Measurements from ENCODE around the gene BMP7. TPM values are rescaled to one million over a fixed set of nuclear protein-coding genes. Genes with fewer than 3 reads are reported as not detected.
A peak's percentile ranks its signal among the peaks of the same experiment; 100 is the strongest.

The BMP7 gene
- total and polyA plus RNA-seq, 2 of the 13 experiments (the other 11 are each of a cell fraction or from before 2014, with no cell fraction given): not detected

- no peak overlapping the region for H3K4me3 ChIP-seq (replicated peaks in 1 of 3; ENCODE audit: insufficient read depth in 1 of 3, low read depth in 2 of 3, low read length in 3 of 3)
- no peaks in the 10 kb centered on the region for H3K4me1 ChIP-seq (ENCODE audit: insufficient read depth, low read length)
- ChIA-PET POLR2A (no interaction called here), CTCF (ENCODE audit: low intra/inter-chr PET ratio, low total read pairs) (no interaction called here)
- in situ Hi-C loops (cut with HindIII; ENCODE audit: extremely low pct_ligation_motif_present, low pct_unique_long_range_greater_than_20kb) (no loop called here), intact Hi-C loops (cut with micrococcal nuclease; ENCODE audit: unreplicated experiment) (no loop called here)
- H3K9me3 ChIP-seq (ENCODE audit: low read length): no peaks in the 10 kb centered on the region
- TF ChIP-seq RFX1 (IDR thresholded peaks at IDR 0.05) (0 out of 2 replicates have a peak, but pooled peaks have one; percentile 4), KDM5B (CRISPR knock-in tag; IDR thresholded peaks at IDR 0.05; ENCODE audit: borderline replicate concordance) (no peak)
- H3K27me3 ChIP-seq (ENCODE audit: control insufficient read depth in 1 of 2, insufficient read depth in 2 of 2, low read length in 2 of 2): peaks cover 3 to 20% of the 10 kb centered on the region in 2 experiments; a peak in 3 of 5 replicates
- no peaks in the 10 kb centered on the region for H4K20me1 ChIP-seq (ENCODE audit: insufficient read depth, low read length)
- BruUV-seq (replicated peaks): no TSS peak
- H3K9ac ChIP-seq (ENCODE audit: insufficient read depth, low read depth, low read length): no peak overlapping the region
- no peak for FAIRE-seq
- H3K36me3 ChIP-seq (replicated peaks in 1 of 2; ENCODE audit: control insufficient read depth in 1 of 2, insufficient read depth in 2 of 2, low read length in 2 of 2): no peaks in the 10 kb centered on the region
- no peak overlapping the region for H2AFZ ChIP-seq (ENCODE audit: low read length)
- no peak overlapping the region for H3K27ac ChIP-seq (ENCODE audit: extremely low read length, insufficient read depth, low read length)
- no peak for ATAC-seq
- 41% methylated on average over 17 of the region's 18 CpGs for whole genome bisulfite sequencing (ENCODE audit: low lambda C conversion rate)
- no peaks in the 10 kb centered on the region for H3K79me2 ChIP-seq (ENCODE audit: insufficient read depth, low read length)
- DNase-seq (ENCODE audit: low spot score): no peak
- no peak overlapping the region for H3K4me2 ChIP-seq (ENCODE audit: low read depth, low read length)
These were observed 110.3 kb downstream of the BMP7 start for GRCh38 chr20:57156011-57156729.

GRCh38 chr20:57155415-57155814 lies 111.0 kb downstream of the BMP7 start:
- H4K20me1 ChIP-seq (ENCODE audit: insufficient read depth, low read length): no peaks in the 10 kb centered on the region
- H3K4me3 ChIP-seq (replicated peaks in 1 of 3; ENCODE audit: insufficient read depth in 1 of 3, low read depth in 2 of 3, low read length in 3 of 3): no peak overlapping the region
- DNase-seq (ENCODE audit: low spot score): no peak
- ChIA-PET CTCF (ENCODE audit: low intra/inter-chr PET ratio, low total read pairs) (no interaction called here), POLR2A (no interaction called here)
- H3K4me2 ChIP-seq (ENCODE audit: low read depth, low read length): no peak overlapping the region
- no peak overlapping the region for H2AFZ ChIP-seq (ENCODE audit: low read length)
- no TSS peak for BruUV-seq (replicated peaks)
- intact Hi-C loops (cut with micrococcal nuclease; ENCODE audit: unreplicated experiment): no loop called here
- H3K27me3 ChIP-seq (ENCODE audit: control insufficient read depth in 1 of 2, insufficient read depth in 2 of 2, low read length in 2 of 2): peaks cover 3 to 14% of the 10 kb centered on the region in 2 experiments; a peak in 3 of 5 replicates
- in situ Hi-C loops (cut with HindIII; ENCODE audit: extremely low pct_ligation_motif_present, low pct_unique_long_range_greater_than_20kb): no loop called here
- FAIRE-seq: no peak
- H3K9ac ChIP-seq (ENCODE audit: insufficient read depth, low read depth, low read length): no peak overlapping the region
- H3K9me3 ChIP-seq (ENCODE audit: low read length): no peaks in the 10 kb centered on the region
- H3K27ac ChIP-seq (ENCODE audit: extremely low read length, insufficient read depth, low read length): no peak overlapping the region
- H3K79me2 ChIP-seq (ENCODE audit: insufficient read depth, low read length): no peaks in the 10 kb centered on the region
- 24% methylated on average over 8 of the region's 8 CpGs for WGBS (ENCODE audit: low lambda C conversion rate)
- no peaks in the 10 kb centered on the region for H3K4me1 ChIP-seq (ENCODE audit: insufficient read depth, low read length)
- no peaks in the 10 kb centered on the region for H3K36me3 ChIP-seq (replicated peaks in 1 of 2; ENCODE audit: control insufficient read depth in 1 of 2, insufficient read depth in 2 of 2, low read length in 2 of 2)
- no peak for ATAC-seq
- TF ChIP-seq JARID2 (CRISPR knock-in tag; IDR thresholded peaks at IDR 0.05; ENCODE audit: insufficient replicate concordance): no peak
- no peak for TF ChIP-seq HNF1A (IDR thresholded peaks at IDR 0.05; ENCODE audit: low read depth)
- TF ChIP-seq HNF1A (CRISPR knock-in tag; IDR thresholded peaks at IDR 0.05; ENCODE audit: borderline replicate concordance): no peak
- TF ChIP-seq SMARCC2 (IDR thresholded peaks at IDR 0.05): no peak
- TF ChIP-seq TSC22D2 (CRISPR knock-in tag; IDR thresholded peaks at IDR 0.05; ENCODE audit: borderline replicate concordance): no peak
- no peak for TF ChIP-seq ZNF781 (CRISPR knock-in tag; IDR thresholded peaks at IDR 0.05; ENCODE audit: borderline replicate concordance, not compliant biosample characterization)
- TF ChIP-seq GTF3A (CRISPR knock-in tag; conservative IDR thresholded peaks at IDR 0.05): no peak
- TF ChIP-seq BRCA1 (CRISPR knock-in tag; IDR thresholded peaks at IDR 0.05): no peak
- TF ChIP-seq THAP7 (CRISPR knock-in tag; IDR thresholded peaks at IDR 0.05): no peak
- no peak for TF ChIP-seq TOPORS (CRISPR knock-in tag; IDR thresholded peaks at IDR 0.05)
- TF ChIP-seq MZF1 (CRISPR knock-in tag; IDR thresholded peaks at IDR 0.05; ENCODE audit: borderline replicate concordance): no peak
- TF ChIP-seq NFIC (IDR thresholded peaks at IDR 0.05; ENCODE audit: low read length): no peak
- TF ChIP-seq IKZF1 (IDR thresholded peaks at IDR 0.05): no peak
